NK-92 (cell line): ENCODE measurements around the gene CYTH1.

Experiments used
- DNase-seq: peaks from one replicate; lab custom pipeline; 2025; ENCODE audit not compliant: unreplicated experiment; lab: John Stamatoyannopoulos, UW

CYTH1 gene

DNA sequence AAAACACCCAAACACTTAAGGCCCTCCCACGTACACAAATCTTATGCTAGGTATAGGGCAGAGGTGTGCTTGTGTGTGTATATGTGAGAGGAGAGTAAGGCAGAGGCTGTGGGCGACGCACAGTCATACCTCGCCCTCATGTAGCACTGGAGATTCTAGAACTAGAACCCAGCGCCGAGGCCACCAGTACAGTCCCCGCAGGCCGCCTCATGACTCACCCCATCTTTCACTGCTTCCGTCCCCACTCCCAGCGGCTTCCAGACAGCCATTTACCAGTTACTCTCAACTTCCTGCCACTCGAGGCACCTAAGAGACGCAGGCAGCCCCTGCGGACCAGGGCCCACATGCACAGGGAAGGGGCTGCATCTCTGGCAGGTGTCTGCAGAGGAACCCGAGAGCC, 23.2 kb upstream of the CYTH1 start:
- no peak for DNase-seq

DNA sequence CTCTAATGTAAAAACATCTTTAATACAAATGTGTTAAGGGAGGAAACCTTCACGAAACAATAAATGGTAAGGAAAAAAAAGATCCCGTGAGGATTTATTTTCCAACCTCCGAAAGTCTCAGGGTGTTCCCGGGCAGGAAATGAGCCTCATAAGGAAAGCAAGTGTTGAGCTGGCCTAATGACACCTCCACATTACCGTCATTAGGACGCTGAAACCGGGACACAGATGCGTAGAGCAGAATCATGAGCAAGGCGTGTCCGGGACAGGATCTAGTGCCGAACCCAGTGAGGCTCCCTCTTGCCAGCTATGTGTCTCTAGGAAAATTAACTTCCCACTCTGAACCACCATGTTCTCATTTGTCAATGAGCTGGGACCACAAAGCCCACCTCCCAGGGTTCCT, 22.7 kb upstream of the CYTH1 start:
- DNase-seq, result no peak

DNA sequence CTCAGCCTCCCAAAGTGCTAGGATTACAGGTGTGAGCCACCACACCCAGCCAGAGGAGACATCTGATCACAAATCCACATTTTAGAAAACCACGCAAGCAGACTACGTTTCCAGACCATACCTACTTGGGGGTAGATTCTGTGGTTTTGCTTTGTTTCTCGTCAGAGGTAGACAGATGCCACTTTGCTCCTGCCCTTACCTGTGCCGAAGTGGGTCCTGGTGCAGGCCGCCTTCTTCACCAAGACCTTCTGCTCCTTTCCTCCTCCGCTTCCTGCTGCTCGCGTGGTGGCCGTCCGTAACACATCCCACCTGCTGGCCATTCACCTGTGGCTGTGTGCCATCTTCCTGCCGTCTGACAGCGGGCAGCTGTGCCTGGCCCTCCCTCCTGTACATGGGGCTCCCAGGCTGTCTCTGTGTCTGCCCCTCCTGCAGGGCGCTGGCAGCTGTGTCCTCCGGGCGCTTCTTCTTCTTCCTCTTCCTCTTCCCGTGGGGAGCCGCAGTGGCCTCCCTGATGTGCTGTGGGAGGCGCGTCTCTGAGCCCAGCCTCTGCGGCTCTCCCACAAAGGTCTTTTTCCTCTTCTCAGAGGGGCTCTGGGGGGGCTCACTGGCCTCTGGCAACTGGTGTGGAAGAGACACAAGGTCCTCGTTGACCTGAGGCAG, 21.2 kb upstream of the CYTH1 start:
- DNase-seq, result no peak

DNA sequence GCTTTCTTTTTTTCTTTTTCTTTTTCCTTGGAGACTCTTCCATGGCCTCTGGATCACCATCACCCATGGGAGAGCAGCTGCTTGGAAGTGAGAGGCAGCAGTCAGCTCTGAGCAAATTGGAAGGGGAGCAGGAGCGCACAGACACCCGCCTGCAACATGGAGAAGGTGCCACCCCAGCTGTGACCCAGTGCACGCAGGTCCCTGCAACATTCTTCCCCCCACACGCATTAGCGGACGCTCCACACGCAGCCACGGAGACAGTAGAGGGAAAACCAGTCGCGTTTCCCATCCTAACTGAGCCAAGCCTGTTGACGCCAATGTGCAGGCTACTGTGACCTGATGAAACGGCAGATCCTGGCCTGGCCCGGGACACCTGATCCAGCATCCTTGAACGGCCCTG, 20.4 kb upstream of the CYTH1 start:
- no peak for DNase-seq

DNA sequence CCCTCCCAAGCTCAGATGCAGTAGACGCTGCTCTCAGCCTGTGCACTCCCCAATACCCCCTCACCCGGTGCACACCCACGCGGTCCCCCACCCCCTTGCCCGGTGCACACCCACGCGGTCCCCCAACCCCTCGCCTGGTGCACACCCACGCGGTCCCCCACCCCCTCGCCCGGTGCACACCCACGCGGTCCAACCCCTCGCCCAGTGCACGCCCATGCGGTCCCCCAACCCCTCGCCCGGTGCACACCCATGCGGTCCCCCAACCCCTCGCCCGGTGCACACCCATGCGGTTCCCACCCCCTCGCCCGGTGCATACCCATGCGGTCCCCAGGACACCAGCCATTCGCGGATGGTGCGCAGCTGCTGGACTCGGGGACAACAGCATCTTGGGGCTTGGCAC, 19.9 kb upstream of the CYTH1 start:
- no peak for DNase-seq

DNA sequence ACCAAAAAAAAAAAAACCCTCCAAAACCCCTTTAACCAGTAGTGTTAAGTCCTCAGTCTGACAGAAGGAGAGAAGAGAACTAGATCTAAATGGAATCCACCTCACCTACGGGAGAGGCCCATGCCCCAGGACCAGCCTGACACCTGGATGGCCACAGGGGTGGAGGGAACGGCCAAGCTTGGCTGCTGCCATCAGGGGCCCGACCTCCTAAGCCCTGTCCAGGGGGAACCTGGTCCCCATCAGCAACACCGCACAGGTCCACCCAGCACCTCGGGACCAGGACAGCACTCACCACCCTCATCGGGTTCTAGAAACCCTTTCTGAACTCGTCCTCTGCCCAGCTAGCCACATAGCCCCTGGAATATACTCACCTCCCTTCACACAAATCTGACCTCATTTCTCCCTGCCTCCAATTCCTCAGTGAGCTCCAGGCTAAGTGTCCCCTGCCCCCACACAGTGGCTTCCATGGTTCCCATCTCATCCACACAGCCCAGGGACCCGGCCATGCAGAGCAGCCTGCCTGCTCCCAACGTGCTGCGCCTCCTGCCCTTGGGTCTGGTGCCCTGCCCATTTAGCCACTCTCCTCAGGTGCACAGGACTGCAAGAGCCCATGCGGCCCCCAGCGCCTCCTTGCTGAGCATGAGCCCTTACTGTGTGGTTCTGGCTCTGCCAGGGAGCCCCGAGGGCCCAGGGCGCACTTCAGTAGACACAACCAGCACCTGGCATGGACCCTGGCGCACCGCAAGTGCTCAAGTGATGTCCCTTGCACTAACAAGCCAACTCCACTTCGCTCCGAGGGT, 18.3 kb upstream of the CYTH1 start:
- no peak for DNase-seq

DNA sequence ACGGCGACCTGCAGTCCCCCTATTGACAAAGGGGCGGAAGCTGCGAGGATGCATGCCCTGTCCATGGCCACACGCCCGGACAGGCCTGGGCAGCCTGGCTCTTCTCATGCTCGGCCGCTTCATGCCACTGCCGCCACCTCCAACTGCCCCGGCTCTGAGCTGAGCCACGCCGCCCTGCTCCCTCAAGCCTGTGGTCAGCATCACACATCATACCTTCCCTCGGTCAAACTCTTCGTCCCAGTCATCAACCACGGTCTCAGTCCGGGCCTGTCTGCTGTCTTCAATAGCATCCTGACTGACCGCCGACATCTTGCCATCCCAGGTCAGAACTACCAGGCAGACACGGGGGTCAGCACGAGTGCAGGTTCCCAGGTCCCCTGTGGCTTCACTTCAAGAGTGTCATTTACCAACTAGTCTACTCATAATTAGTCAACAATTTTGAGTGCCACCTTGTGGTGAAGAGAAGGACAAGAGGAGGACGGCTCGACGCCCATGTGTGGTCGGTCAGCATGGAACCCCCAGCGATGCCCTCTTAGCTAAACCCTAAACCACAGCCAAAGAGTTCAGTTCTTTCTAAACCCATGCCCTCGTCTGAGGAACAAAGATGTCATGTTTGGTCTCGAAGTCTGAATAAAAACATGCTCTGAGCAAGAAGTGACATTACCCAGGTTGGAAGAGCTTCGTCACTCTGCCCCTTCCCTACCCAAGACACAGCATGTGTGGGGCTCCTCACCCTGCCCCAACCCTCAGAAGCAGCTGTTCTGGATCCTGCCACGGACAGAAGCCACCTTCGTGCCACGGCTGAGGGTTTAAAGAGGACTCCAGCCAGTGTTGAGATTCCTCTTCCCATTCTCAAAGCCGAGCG, 16.9 kb upstream of the CYTH1 start:
- DNase-seq, result no peak

DNA sequence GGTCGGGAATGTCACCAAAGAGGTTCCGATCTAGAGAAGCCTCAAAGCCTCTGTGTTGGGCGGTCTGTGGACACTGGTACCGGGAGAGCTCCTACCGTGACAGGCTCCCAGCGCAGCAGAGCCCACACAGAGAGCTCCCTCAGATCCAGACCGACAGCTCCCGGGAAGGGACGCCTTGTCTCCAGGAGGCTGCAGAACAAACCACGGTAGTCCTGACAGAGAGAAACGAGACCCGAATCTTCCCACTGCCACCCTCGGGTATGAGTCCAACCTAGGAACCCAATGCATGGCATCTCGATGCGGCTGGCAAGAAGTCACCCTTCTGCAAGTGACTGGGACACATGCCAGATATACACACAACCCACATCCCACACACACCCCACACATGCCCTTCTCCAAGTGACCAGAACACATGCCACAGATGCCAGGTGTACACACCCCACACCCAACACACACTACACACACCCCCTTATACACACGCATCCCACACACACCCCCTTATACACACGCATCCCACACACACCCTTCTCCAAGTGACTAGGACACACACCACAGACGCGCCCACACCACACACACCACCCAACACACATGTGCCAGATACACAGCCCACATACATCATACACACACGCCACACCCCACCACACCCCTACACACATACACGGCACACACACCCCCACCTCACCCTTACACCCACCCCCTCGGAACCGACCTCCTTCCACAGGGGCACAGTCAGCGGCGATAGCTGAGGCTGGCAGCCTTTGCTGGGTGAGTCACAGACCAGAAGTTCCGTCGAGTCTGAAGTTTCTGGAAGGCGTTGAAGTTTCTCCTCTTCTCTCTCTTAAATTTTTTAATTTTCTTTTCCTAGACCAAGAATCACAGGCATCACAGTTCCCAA, 15.9 kb upstream of the CYTH1 start:
- DNase-seq, result no peak

DNA sequence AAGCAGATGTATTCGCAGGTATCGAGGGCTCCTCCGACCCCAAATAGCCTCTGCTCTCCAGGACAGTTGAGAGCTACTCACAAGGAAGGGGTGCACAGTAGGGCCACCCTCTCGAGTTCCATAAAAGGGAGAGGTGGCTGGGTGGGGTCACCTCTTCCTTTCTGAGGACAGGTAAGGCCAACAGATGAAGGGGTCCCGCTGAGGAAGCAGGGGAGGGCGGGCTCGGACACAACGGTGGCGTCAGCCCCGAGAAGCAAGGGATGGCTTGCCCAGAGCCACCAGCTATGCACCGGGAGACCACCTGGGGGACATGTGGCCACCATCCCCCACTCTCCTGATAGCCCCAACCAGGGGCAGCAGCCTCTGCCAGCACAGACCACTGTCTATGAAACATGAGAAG, 15.1 kb upstream of the CYTH1 start:
- no peak for DNase-seq

DNA sequence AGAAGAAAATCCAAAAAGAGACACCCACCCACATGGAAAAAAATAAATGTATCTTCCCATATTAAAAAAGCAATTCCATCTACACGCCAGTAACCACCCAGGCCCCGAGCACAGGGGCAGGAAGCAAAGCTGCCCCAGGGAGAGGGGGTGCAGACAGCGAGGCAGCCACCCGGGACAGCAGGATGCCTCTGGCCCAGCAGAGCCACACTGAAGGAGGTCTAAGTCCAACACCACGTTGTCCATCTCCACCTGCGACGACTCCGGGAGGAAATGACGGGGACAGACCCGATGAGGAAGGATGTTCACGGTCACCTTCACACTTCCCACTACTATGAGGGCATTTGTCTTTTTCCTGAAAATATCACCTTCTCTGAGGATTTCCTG, 14.4 kb upstream of the CYTH1 start:
- no peak for DNase-seq

DNA sequence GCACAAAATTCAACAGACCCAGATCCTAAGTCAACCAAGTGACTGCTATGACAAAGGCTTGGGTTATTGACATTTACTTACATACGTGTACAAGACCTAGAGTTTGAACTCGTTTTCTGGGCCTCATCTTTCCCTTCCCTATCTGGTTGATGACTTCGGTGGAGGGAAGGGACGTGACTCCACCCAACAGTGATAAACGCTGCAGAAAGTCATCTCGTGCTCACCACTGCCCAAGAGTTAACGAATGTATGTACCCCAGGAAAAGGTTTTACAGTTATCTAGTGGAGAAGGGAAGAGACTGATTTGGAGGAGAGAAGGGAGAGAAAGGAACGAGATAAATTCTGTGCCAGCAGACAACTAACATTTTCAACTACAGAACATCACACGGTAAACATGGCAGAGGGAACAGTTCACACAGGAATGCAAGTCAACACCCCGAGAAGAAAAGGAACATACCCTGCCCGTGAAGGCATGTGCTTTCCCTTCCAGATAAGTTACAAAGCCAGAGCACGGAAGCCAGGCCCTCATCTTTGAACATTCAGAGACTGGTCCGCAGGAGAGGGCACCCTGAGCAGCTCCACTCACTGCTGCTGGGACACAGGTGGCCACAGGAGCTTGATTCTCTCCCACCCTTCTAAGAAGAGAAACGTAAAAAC, 13.9 kb upstream of the CYTH1 start:
- no peak for DNase-seq

DNA sequence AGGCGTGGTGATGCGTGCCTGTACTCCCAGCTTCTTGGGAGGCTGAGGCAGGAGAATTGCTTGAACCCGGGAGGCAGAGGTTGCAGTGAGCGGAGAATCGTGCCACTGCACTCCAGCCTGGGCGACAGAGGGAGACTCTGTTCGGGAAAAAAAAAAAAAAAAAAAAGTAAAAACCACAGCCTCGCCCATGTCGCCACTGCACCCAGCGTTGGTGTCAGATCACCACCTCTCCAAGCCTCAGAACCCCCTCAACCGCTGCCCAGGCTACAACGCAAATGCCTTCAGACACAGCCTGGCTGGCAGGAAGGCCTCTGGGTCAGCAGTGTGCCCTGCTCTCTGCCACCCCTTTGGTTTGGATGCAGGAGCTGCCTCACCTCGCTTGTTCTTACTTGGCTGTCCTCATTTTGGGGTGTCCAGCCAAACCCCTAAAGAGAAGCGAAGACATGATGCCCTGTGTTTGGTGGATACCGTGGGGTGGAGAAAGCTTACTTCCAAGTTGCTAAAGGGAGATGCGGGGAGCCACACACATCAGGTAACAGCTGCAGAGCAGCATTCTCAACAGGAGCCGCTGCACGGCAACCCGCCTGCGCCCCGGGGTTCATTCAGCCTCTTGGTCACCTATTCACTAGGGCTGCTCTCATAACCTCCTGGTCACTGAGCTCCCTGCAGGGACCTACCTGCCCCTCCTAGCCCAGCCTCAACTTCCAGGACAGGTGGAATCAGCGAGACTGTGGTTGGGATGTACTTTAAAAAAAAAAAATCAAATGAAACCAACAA, 13.0 kb upstream of the CYTH1 start:
- no peak for DNase-seq

DNA sequence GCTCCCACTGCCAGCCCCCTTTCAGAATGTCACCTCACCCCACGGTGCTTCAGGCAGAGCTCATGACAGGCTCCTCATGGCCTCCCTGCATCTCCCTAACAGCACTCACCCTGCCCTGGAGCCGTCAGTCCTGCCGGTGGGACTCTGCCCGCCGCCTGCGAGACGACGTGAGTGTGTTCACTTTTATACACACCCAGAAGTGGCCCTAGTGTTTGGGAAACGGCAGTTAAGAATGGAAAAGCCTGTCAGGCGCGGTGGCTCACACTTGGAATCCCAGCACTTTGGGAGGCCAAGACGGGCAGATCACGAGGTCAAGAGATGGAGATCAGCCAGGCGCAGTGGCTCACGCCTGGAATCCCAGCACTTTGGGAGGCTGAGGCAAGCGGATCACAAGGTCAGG, 12.3 kb upstream of the CYTH1 start:
- DNase-seq, result no peak

DNA sequence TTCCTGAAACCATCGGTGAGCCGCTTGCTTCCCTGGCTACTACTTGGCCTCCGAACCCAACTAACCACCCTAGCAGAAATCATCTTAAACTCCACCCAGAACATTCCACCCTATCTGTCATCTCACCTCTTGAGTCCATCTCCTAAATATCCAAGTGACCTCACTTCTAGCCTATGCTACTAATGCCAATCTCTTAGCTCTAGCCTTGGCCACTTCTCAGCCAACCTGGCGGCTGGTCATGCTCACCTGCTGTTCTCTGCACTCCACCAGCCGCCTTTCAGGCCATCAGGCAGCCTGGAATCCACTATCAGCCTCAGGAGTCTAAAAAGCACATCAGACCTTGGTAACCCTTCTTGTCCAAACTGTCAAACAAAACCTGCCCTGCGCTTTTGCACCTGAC, 11.9 kb upstream of the CYTH1 start:
- no peak for DNase-seq

DNA sequence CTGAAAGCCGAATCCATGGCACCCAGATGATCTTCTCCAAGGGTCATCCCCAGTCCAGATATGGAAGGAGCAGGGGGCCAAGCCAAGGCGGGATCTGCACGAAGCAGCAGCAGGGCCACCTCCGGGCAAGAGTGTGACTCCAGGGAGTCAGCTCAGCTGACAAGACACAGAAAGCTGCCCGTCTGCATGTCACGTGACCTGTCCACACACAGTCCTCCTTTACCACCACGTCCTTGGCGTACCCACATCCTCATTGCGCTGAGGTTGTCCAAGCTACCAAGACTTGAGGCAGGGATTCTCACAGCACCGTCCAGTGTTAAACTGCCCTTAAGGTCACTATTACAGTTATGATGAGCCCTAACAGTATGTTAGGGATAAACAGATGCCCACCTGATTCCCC, 11.3 kb upstream of the CYTH1 start:
- no peak for DNase-seq

DNA sequence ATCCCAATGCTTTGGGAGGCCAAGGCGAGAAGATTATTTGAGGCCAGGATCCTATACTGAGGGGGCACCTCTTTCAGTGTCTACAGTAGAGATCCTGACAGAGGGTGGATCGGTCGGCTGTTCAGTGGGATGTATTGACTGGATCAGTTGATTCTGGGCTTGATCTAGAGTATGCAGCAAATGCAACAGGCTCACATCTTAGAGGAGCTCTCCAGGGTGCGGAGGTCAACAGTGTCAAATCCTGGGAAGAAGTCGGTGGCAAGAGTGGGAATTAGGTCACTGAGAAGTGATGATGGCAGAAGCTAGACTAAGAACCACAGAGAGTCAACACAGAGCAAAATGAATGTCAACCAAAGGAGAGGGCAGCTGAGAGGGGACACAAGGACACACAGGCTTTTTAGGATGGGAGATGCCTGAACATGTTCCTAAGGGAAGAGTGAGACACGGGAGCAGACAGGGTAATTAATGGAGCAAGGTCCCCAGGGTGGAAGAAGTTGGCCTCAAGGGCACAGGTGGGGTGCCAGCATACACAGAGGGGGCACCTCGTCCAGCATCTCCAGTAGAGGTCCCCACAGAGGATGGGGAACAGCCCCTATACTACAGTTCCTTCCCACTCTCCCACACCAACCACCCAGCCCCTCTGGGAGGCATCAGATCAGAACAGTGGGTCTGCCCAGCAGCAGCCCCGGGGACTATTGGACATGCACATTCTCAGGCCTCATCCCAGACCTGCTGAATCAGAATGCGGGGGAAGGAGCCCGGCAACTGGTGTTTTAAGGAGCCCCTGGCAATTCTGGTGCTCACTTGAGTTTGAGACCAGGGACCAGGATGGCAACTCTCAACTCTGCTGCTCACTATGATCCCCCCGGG, 10.0 kb upstream of the CYTH1 start:
- DNase-seq, result no peak

DNA sequence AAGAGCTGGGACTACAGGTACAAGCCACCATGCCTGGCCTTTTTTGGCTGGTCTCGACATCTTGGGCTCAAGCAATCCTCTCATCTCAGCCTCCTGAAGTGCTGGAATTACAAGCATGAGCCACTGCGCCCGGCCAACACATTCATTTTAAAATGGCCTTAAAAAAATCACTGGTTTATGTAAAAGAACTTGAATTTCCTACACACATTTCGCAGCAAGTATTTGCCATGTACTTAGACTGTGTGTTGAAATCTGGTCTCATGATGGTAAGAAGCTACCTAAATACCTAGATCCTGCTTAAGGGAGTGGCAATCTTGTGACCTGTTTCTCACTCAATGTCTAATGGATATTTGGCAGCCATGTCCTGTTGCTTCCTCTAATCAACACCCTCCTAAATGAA, 8.5 kb upstream of the CYTH1 start:
- DNase-seq, result no peak

DNA sequence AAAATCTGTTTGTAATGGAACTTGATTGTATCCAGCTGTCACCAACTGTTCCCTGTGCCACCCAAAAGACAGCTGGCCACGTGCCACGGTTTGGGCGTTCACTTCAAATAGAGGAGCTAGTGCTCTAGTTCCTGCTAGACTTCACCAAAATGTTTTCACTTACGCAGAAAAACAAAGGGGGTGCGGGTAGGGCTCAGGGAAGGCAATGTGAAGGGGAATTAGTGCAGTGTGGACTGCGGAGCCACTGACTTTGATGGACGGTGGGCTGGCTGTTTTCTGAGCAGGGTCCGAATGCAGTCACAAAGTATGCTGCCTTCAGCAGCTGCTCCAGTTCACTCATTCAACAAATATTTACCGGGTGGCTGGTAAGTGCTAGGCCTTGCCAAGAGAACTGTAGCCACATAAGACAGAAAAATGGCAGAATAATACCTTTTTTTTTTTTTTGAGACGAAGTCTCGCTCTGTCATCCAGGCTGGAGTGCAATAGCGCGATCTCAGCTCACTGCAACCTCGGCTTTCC, 7.6 kb upstream of the CYTH1 start:
- DNase-seq, result no peak
